ENCODE measurements around the gene PTPRK.
A peak's percentile ranks its signal among the peaks of the same experiment; 100 is the strongest.

The PTPRK gene

DNA sequence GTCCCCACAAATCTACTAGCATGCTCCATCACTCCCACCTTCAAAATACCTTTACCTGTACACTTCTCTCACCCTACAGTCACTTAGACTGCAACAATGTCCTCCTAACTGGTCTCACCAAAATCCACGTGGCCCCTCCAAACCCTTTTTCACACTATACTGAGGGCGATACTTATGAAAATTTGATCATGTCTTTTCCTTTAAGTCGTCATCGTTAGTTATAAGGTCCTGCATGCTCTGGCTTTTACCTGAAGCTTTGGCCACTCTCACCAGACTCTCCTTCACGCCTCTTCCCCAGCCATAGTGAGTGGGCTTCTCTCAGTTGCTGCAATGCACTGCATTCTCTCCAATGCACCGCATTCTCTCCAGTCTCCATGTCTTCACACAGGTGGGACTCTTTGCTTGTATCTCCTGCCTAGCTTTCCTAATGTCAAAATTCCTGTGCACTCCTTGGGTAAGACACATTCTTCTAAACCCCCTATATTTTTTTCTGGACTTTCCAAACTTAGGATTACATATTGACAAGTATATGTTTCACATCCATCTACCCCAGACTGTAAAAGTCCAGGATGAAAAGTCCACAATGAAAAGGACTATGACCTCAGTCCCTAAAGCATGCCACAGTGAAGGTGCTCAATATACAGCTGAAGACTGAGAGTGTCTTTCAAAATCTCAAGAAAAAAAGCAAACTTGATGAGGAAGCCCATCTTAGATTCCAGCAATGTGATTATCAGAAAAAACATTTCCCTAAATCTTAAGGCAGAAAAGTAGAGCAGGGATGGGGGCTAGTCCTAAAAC, 24.7 kb downstream of the PTPRK start:
- H3K27me3 ChIP-seq (ENCODE audit: control insufficient read depth in 3 of 3, insufficient read depth in 3 of 3, low read depth in 1 of 3, low read length in 3 of 3): no peaks in the 10 kb centered on the region
- H2AFZ ChIP-seq (ENCODE audit: low read length): no peak overlapping the region
- no CpG with 5 or more reads among the region's 6 CpGs for WGBS, 2 donors (ENCODE audit: extremely low coverage in 2 of 2, insufficient read length in 2 of 2, insufficient replicate concordance in 1 of 2)
- no peak overlapping the region for H3K27ac ChIP-seq (replicated peaks; ENCODE audit: low read length)
- H4K91ac ChIP-seq (ENCODE audit: low read depth, low read length, poor library complexity): no peak overlapping the region
- no peak overlapping the region for H3K18ac ChIP-seq (ENCODE audit: low read length)
- no peak overlapping the region for H2BK15ac ChIP-seq (ENCODE audit: low read length)
- no peak overlapping the region for H3K4me3 ChIP-seq (ENCODE audit: low read length in 2 of 2)
- no peaks in the 10 kb centered on the region for H3K9me3 ChIP-seq (replicated peaks in 1 of 2; ENCODE audit: control insufficient read depth in 2 of 2, insufficient read depth in 1 of 2, low read depth in 1 of 2, low read length in 2 of 2)
- H3K23ac ChIP-seq (ENCODE audit: low read depth, low read length, poor library complexity): no peak overlapping the region
- H2BK12ac ChIP-seq (ENCODE audit: low read length): no peak overlapping the region
- no peak overlapping the region for H3K14ac ChIP-seq (ENCODE audit: low read length)
- H3K36me3 ChIP-seq (replicated peaks in 1 of 2; ENCODE audit: control insufficient read depth in 2 of 2, insufficient read depth in 2 of 2, low read length in 2 of 2): no peaks in the 10 kb centered on the region
- no peak overlapping the region for H3K4me2 ChIP-seq (ENCODE audit: insufficient read depth, low read length, poor library complexity, severe bottlenecking)
- H2BK5ac ChIP-seq (ENCODE audit: low read length): no peak overlapping the region
- H2AK5ac ChIP-seq (ENCODE audit: low read depth, low read length): no peak overlapping the region
- peaks cover 9 to 17% of the 10 kb centered on the region in 2 donors for H3K4me1 ChIP-seq (ENCODE audit: control insufficient read depth in 2 of 2, insufficient read depth in 1 of 2, low read depth in 1 of 2, low read length in 2 of 2)
- H4K8ac ChIP-seq (ENCODE audit: low read depth, low read length): no peak overlapping the region
- DNase-seq (ENCODE audit: low spot score): no peak
- H2BK120ac ChIP-seq (ENCODE audit: low read depth, low read length): no peak overlapping the region
- no peaks in the 10 kb centered on the region for H3K79me1 ChIP-seq (ENCODE audit: low read depth, low read length)
- no peak overlapping the region for H3K9ac ChIP-seq (ENCODE audit: low read depth, low read length, poor library complexity)
- no peak overlapping the region for H3K4ac ChIP-seq (ENCODE audit: low read length)

GRCh38 chr6:128494440-128494839, 26.0 kb downstream of the PTPRK start:
- no peak overlapping the region for H2BK120ac ChIP-seq (ENCODE audit: low read depth, low read length)
- H3K23ac ChIP-seq (ENCODE audit: low read depth, low read length, poor library complexity): no peak overlapping the region
- no peak overlapping the region for H2BK5ac ChIP-seq (ENCODE audit: low read length)
- no peaks in the 10 kb centered on the region for H3K27me3 ChIP-seq (ENCODE audit: control insufficient read depth in 3 of 3, insufficient read depth in 3 of 3, low read depth in 1 of 3, low read length in 3 of 3)
- H3K9ac ChIP-seq (ENCODE audit: low read depth, low read length, poor library complexity): no peak overlapping the region
- H2BK12ac ChIP-seq (ENCODE audit: low read length): no peak overlapping the region
- no peak overlapping the region for H2BK15ac ChIP-seq (ENCODE audit: low read length)
- no peak overlapping the region for H4K91ac ChIP-seq (ENCODE audit: low read depth, low read length, poor library complexity)
- H3K79me1 ChIP-seq (ENCODE audit: low read depth, low read length): peaks cover 2% of the 10 kb centered on the region
- no peak overlapping the region for H3K27ac ChIP-seq (replicated peaks; ENCODE audit: low read length)
- H3K4me1 ChIP-seq (ENCODE audit: control insufficient read depth in 2 of 2, insufficient read depth in 1 of 2, low read depth in 1 of 2, low read length in 2 of 2): peaks cover 14 to 17% of the 10 kb centered on the region in 2 donors
- H3K4ac ChIP-seq (ENCODE audit: low read length): no peak overlapping the region
- H4K8ac ChIP-seq (ENCODE audit: low read depth, low read length): no peak overlapping the region
- H3K18ac ChIP-seq (ENCODE audit: low read length): no peak overlapping the region
- no peak overlapping the region for H2AFZ ChIP-seq (ENCODE audit: low read length)
- no peak overlapping the region for H2AK5ac ChIP-seq (ENCODE audit: low read depth, low read length)
- no CpG with 5 or more reads among the region's 5 CpGs for WGBS, 2 donors (ENCODE audit: extremely low coverage in 2 of 2, insufficient read length in 2 of 2, insufficient replicate concordance in 1 of 2)
- no peak overlapping the region for H3K14ac ChIP-seq (ENCODE audit: low read length)
- peaks cover 0 to 4% of the 10 kb centered on the region in 2 donors for H3K36me3 ChIP-seq (replicated peaks in 1 of 2; ENCODE audit: control insufficient read depth in 2 of 2, insufficient read depth in 2 of 2, low read length in 2 of 2)
- H3K4me3 ChIP-seq (ENCODE audit: low read length in 2 of 2): no peak overlapping the region
- no peak overlapping the region for H3K4me2 ChIP-seq (ENCODE audit: insufficient read depth, low read length, poor library complexity, severe bottlenecking)
- DNase-seq (ENCODE audit: low spot score): peak; percentile 36
- no peaks in the 10 kb centered on the region for H3K9me3 ChIP-seq (replicated peaks in 1 of 2; ENCODE audit: control insufficient read depth in 2 of 2, insufficient read depth in 1 of 2, low read depth in 1 of 2, low read length in 2 of 2)

GRCh38 chr6:128493877-128494276, 26.5 kb downstream of the PTPRK start:
- H2BK12ac ChIP-seq (ENCODE audit: low read length): no peak overlapping the region
- no CpG with 5 or more reads among the region's 4 CpGs for WGBS, 2 donors (ENCODE audit: extremely low coverage in 2 of 2, insufficient read length in 2 of 2, insufficient replicate concordance in 1 of 2)
- H3K4ac ChIP-seq (ENCODE audit: low read length): no peak overlapping the region
- H3K36me3 ChIP-seq (replicated peaks in 1 of 2; ENCODE audit: control insufficient read depth in 2 of 2, insufficient read depth in 2 of 2, low read length in 2 of 2): peaks cover 0 to 8% of the 10 kb centered on the region in 2 donors
- H3K23ac ChIP-seq (ENCODE audit: low read depth, low read length, poor library complexity): no peak overlapping the region
- H3K14ac ChIP-seq (ENCODE audit: low read length): no peak overlapping the region
- no peak overlapping the region for H3K27ac ChIP-seq (replicated peaks; ENCODE audit: low read length)
- no peak overlapping the region for H2BK15ac ChIP-seq (ENCODE audit: low read length)
- no peak overlapping the region for H2AK5ac ChIP-seq (ENCODE audit: low read depth, low read length)
- no peak overlapping the region for H3K4me2 ChIP-seq (ENCODE audit: insufficient read depth, low read length, poor library complexity, severe bottlenecking)
- H3K4me3 ChIP-seq (ENCODE audit: low read length in 2 of 2): no peak overlapping the region
- no peaks in the 10 kb centered on the region for H3K27me3 ChIP-seq (ENCODE audit: control insufficient read depth in 3 of 3, insufficient read depth in 3 of 3, low read depth in 1 of 3, low read length in 3 of 3)
- peaks cover 14 to 17% of the 10 kb centered on the region in 2 donors for H3K4me1 ChIP-seq (ENCODE audit: control insufficient read depth in 2 of 2, insufficient read depth in 1 of 2, low read depth in 1 of 2, low read length in 2 of 2)
- H2BK120ac ChIP-seq (ENCODE audit: low read depth, low read length): no peak overlapping the region
- H4K91ac ChIP-seq (ENCODE audit: low read depth, low read length, poor library complexity): no peak overlapping the region
- peaks cover 2% of the 10 kb centered on the region for H3K79me1 ChIP-seq (ENCODE audit: low read depth, low read length)
- no peak overlapping the region for H3K18ac ChIP-seq (ENCODE audit: low read length)
- no peak for DNase-seq (ENCODE audit: low spot score)
- no peak overlapping the region for H2BK5ac ChIP-seq (ENCODE audit: low read length)
- H3K9ac ChIP-seq (ENCODE audit: low read depth, low read length, poor library complexity): no peak overlapping the region
- no peaks in the 10 kb centered on the region for H3K9me3 ChIP-seq (replicated peaks in 1 of 2; ENCODE audit: control insufficient read depth in 2 of 2, insufficient read depth in 1 of 2, low read depth in 1 of 2, low read length in 2 of 2)
- H4K8ac ChIP-seq (ENCODE audit: low read depth, low read length): no peak overlapping the region
- H2AFZ ChIP-seq (ENCODE audit: low read length): no peak overlapping the region

GRCh38 chr6:128492386-128492785, 28.0 kb downstream of the PTPRK start:
- H3K4me1 ChIP-seq (ENCODE audit: control insufficient read depth in 2 of 2, insufficient read depth in 1 of 2, low read depth in 1 of 2, low read length in 2 of 2): peaks cover 14 to 17% of the 10 kb centered on the region in 2 donors
- no peak overlapping the region for H3K4me3 ChIP-seq (ENCODE audit: low read length in 2 of 2)
- no peak overlapping the region for H3K9ac ChIP-seq (ENCODE audit: low read depth, low read length, poor library complexity)
- H2BK12ac ChIP-seq (ENCODE audit: low read length): no peak overlapping the region
- no peak overlapping the region for H2BK5ac ChIP-seq (ENCODE audit: low read length)
- H3K18ac ChIP-seq (ENCODE audit: low read length): no peak overlapping the region
- H4K8ac ChIP-seq (ENCODE audit: low read depth, low read length): no peak overlapping the region
- no peak overlapping the region for H3K4me2 ChIP-seq (ENCODE audit: insufficient read depth, low read length, poor library complexity, severe bottlenecking)
- no peak overlapping the region for H2BK120ac ChIP-seq (ENCODE audit: low read depth, low read length)
- H3K36me3 ChIP-seq (replicated peaks in 1 of 2; ENCODE audit: control insufficient read depth in 2 of 2, insufficient read depth in 2 of 2, low read length in 2 of 2): peaks cover 0 to 8% of the 10 kb centered on the region in 2 donors
- H2BK15ac ChIP-seq (ENCODE audit: low read length): no peak overlapping the region
- no peak overlapping the region for H2AK5ac ChIP-seq (ENCODE audit: low read depth, low read length)
- H3K9me3 ChIP-seq (replicated peaks in 1 of 2; ENCODE audit: control insufficient read depth in 2 of 2, insufficient read depth in 1 of 2, low read depth in 1 of 2, low read length in 2 of 2): no peaks in the 10 kb centered on the region
- no peak overlapping the region for H3K27ac ChIP-seq (replicated peaks; ENCODE audit: low read length)
- no peak for DNase-seq (ENCODE audit: low spot score)
- no CpG with 5 or more reads among the region's 2 CpGs for WGBS, 2 donors (ENCODE audit: extremely low coverage in 2 of 2, insufficient read length in 2 of 2, insufficient replicate concordance in 1 of 2)
- H3K79me1 ChIP-seq (ENCODE audit: low read depth, low read length): peaks cover 2% of the 10 kb centered on the region
- no peak overlapping the region for H4K91ac ChIP-seq (ENCODE audit: low read depth, low read length, poor library complexity)
- no peaks in the 10 kb centered on the region for H3K27me3 ChIP-seq (ENCODE audit: control insufficient read depth in 3 of 3, insufficient read depth in 3 of 3, low read depth in 1 of 3, low read length in 3 of 3)
- H3K14ac ChIP-seq (ENCODE audit: low read length): no peak overlapping the region
- H2AFZ ChIP-seq (ENCODE audit: low read length): no peak overlapping the region
- H3K23ac ChIP-seq (ENCODE audit: low read depth, low read length, poor library complexity): no peak overlapping the region
- H3K4ac ChIP-seq (ENCODE audit: low read length): no peak overlapping the region
